Measurements from ENCODE around the gene MIPOL1. TPM values are rescaled to one million over a fixed set of nuclear protein-coding genes. Genes with fewer than 3 reads are reported as not detected.

Gene MIPOL1
- total RNA-seq, 1 donor: 0.63 TPM

Other genes starting within 250 kb of the MIPOL1 start
- not detected for gene SLC25A21, start 25.3 kb upstream of the MIPOL1 start, total RNA-seq